ENCODE data around the gene YTHDF1. TPM values are rescaled to one million over a fixed set of nuclear protein-coding genes. Genes with fewer than 3 reads are reported as not detected.

YTHDF1 gene
- total RNA-seq, 1 experiment from 2014 or later, result 21.1 TPM

- DNase-seq (ENCODE audit: extremely low read depth, low read depth), result no peak
Observed at GRCh38 chr20:63249891-63250290, 34.0 kb upstream of the YTHDF1 start.

- no peak for DNase-seq (ENCODE audit: extremely low read depth, low read depth)
Observed at GRCh38 chr20:63248835-63249591, 33.1 kb upstream of the YTHDF1 start.

GRCh38 chr20:63247671-63248228, 31.8 kb upstream of the YTHDF1 start:
- DNase-seq (ENCODE audit: extremely low read depth, low read depth), result no peak

- no peak for DNase-seq (ENCODE audit: extremely low read depth, low read depth)
Observed at GRCh38 chr20:63246490-63247288, 30.8 kb upstream of the YTHDF1 start.

- DNase-seq (ENCODE audit: extremely low read depth, low read depth), result no peak
Observed at GRCh38 chr20:63244468-63244867, 28.5 kb upstream of the YTHDF1 start.

GRCh38 chr20:63243604-63244247, 27.8 kb upstream of the YTHDF1 start:
- DNase-seq (ENCODE audit: extremely low read depth, low read depth), result no peak

GRCh38 chr20:63242736-63243135, 26.8 kb upstream of the YTHDF1 start:
- DNase-seq (ENCODE audit: extremely low read depth, low read depth), result no peak

- DNase-seq (ENCODE audit: extremely low read depth, low read depth), result no peak
Observed at GRCh38 chr20:63241272-63241671, 25.3 kb upstream of the YTHDF1 start.

GRCh38 chr20:63240004-63240403, 24.1 kb upstream of the YTHDF1 start:
- DNase-seq (ENCODE audit: extremely low read depth, low read depth), result no peak

GRCh38 chr20:63239431-63239830, 23.5 kb upstream of the YTHDF1 start:
- no peak for DNase-seq (ENCODE audit: extremely low read depth, low read depth)

- no peak for DNase-seq (ENCODE audit: extremely low read depth, low read depth)
Observed at GRCh38 chr20:63238514-63239125, 22.7 kb upstream of the YTHDF1 start.

- no peak for DNase-seq (ENCODE audit: extremely low read depth, low read depth)
Observed at GRCh38 chr20:63238031-63238430, 22.1 kb upstream of the YTHDF1 start.

- DNase-seq (ENCODE audit: extremely low read depth, low read depth), result no peak
Observed at GRCh38 chr20:63236116-63236837, 20.3 kb upstream of the YTHDF1 start.

- no peak for DNase-seq (ENCODE audit: extremely low read depth, low read depth)
Observed at GRCh38 chr20:63235399-63235983, 19.6 kb upstream of the YTHDF1 start, which contains the start of gene BIRC7. Gene BIRC7, plus strand, starts transcription at chr20:63235905. Its CDS starts 192 bp downstream, at chr20:63236097.

GRCh38 chr20:63234693-63235398, 18.9 kb upstream of the YTHDF1 start:
- DNase-seq (ENCODE audit: extremely low read depth, low read depth), result peak; percentile 47

- no peak for DNase-seq (ENCODE audit: extremely low read depth, low read depth)
Observed at GRCh38 chr20:63233924-63234323, 18.0 kb upstream of the YTHDF1 start.

GRCh38 chr20:63233061-63233344, 17.1 kb upstream of the YTHDF1 start:
- DNase-seq (ENCODE audit: extremely low read depth, low read depth), result no peak

- peak; percentile 89 for DNase-seq (ENCODE audit: extremely low read depth, low read depth)
Observed at GRCh38 chr20:63232235-63233060, 16.5 kb upstream of the YTHDF1 start.
